GM12801 (cell line): ENCODE measurements around the gene CLNS1A.

Experiments used
- TF ChIP-seq, protein P1 (sequence below): IDR thresholded peaks from one replicate; pipeline ENCODE4 v1.5.1; 2011; ENCODE audit warnings: control low read depth; ENCODE audit not compliant: insufficient read length; ENCODE audit errors: extremely low read depth

CLNS1A gene, protein sequence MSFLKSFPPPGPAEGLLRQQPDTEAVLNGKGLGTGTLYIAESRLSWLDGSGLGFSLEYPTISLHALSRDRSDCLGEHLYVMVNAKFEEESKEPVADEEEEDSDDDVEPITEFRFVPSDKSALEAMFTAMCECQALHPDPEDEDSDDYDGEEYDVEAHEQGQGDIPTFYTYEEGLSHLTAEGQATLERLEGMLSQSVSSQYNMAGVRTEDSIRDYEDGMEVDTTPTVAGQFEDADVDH

GRCh38 chr11:77637345-77638165 lies at the start of gene CLNS1A:
CLNS1A (minus strand) TSS chr11:77637794; CDS start chr11:77637714, 80 bp downstream.
- TF ChIP-seq, protein P1, sequence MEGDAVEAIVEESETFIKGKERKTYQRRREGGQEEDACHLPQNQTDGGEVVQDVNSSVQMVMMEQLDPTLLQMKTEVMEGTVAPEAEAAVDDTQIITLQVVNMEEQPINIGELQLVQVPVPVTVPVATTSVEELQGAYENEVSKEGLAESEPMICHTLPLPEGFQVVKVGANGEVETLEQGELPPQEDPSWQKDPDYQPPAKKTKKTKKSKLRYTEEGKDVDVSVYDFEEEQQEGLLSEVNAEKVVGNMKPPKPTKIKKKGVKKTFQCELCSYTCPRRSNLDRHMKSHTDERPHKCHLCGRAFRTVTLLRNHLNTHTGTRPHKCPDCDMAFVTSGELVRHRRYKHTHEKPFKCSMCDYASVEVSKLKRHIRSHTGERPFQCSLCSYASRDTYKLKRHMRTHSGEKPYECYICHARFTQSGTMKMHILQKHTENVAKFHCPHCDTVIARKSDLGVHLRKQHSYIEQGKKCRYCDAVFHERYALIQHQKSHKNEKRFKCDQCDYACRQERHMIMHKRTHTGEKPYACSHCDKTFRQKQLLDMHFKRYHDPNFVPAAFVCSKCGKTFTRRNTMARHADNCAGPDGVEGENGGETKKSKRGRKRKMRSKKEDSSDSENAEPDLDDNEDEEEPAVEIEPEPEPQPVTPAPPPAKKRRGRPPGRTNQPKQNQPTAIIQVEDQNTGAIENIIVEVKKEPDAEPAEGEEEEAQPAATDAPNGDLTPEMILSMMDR: no peak

DNA sequence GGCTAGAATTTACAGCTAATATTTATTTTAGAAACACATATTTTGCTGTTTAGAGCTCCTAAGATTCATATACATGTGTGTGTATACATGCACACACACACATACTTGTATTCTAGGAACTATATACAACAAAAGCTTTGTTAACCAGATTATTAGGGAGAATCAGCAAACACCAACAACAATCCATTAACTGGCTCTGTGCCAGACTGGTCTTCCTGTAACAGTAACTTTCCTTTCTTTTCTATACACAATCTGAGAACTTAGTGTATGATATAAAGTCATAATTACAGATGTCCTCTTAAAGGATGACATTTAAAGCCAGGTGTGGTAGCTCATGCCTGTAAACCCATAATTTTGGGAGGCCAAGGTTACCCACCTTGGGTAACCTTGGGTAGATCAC lies 49.5 kb upstream of the CLNS1A start:
- TF ChIP-seq, protein P1: no peak

DNA sequence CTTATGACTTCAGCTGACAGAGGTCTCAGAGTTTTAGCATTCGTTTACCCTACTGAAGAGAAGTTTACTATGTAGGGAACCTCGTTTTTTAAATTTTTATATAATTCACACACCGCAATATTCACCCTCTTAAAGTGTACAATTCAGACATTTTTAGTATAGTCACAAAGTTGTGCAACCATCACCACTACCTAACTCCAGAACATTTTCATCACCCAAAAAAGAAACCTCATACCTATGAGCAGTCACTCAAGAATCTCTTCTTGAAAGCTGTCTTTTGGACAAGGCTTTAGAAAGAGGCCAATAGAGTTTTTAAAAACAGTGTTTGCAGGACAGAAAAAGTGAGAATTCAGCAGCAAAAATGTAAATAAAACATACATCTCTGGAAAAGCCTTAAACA lies 39.5 kb upstream of the CLNS1A start:
- TF ChIP-seq, protein P1: no peak

GRCh38 chr11:77672264-77672663 lies 34.7 kb upstream of the CLNS1A start:
- TF ChIP-seq, protein P1: no peak

DNA sequence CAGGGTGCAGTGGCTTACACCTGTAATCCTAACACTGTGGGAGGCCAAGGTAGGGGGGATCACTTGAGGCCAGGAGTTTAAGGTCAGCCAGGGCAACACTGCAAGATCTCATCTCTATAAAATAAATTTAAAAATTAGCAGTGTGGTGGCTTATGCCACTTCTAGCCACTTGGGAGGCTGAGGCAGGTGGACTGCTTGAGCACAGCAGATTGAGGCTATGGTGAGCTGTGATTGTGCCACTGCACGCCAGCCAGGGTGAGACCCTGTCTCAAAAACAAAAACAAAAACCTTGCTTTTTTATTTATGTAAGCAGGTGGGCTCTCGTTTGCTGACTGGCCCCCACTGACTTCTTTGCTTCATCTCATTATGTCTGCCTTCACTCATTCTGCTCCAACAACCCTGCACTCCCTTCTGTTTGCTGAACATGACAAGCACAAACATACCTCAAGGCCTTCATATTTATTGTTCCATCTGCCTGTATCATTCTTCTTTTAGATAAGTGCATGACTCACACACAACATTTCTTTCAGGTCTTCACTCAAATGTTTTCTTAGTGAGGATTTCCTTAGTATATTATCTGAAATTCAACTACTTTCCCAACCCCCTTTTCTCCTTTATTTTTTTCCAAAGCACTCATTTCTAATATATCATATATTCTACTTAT lies 32.4 kb upstream of the CLNS1A start:
- TF ChIP-seq, protein P1: no peak

DNA sequence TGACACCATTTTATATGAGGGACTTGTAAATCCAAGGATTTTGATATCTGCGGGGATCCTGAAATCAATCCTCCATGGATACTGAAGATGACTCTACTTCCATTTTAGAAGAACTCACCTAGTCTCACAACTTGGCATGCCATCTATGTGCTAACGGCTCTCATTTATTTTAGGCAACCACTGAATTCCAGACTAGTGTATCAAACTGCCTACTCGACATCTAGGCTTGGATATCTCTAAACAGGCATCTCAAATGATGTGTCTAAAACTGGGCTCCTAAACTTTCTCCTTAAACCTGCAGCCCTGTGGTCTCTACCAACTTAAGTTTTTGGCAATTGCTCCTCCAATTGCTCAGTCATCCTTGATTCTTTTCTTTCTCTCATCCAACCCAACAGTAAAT lies 31.2 kb upstream of the CLNS1A start:
- TF ChIP-seq, protein P1: no peak

DNA sequence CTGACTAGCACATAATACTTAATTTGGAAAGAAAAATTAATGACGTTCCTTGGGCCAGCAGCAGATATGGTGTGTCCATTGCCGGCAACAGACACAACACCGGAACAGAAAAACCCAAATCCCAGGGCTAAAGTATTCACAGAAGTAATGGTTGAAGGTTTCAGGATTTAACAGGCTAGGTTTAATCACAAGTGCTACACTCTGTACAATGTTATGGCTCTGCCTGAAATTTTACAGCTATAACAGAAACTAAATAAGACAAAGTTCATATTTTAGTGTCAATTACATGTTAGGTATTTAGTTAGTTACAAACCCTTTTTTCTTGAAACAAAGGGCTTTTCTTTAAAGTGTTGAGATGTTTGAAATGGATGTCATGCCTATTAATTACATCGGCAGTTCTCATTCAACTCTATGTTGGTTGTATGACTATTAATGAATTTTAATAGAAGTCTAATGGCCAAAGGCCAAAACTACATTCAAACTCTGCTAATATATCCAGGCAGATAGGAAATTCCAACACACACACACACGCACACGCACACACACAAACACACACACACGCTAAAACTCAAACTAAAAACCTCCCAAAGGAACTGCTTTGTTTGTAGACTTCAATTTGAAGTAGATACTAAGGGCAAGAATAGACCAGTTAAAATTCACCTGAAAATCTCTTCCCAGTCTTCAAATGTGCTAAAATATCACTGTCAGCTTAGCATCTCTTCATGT lies 27.8 kb upstream of the CLNS1A start:
- TF ChIP-seq, protein P1: no peak
